Measurements from ENCODE around the gene DIPK1C.

- no peak for TF ChIP-seq EZH2 (IDR thresholded peaks at IDR 0.05; ENCODE audit: borderline replicate concordance, insufficient read depth, low read depth, low read length, poor library complexity, severe bottlenecking)
- TF ChIP-seq, protein P1, sequence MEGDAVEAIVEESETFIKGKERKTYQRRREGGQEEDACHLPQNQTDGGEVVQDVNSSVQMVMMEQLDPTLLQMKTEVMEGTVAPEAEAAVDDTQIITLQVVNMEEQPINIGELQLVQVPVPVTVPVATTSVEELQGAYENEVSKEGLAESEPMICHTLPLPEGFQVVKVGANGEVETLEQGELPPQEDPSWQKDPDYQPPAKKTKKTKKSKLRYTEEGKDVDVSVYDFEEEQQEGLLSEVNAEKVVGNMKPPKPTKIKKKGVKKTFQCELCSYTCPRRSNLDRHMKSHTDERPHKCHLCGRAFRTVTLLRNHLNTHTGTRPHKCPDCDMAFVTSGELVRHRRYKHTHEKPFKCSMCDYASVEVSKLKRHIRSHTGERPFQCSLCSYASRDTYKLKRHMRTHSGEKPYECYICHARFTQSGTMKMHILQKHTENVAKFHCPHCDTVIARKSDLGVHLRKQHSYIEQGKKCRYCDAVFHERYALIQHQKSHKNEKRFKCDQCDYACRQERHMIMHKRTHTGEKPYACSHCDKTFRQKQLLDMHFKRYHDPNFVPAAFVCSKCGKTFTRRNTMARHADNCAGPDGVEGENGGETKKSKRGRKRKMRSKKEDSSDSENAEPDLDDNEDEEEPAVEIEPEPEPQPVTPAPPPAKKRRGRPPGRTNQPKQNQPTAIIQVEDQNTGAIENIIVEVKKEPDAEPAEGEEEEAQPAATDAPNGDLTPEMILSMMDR (IDR thresholded peaks at IDR 0.05) = no peak
Observed at GRCh38 chr18:74494514-74494913, 37.4 kb upstream of the DIPK1C start.

Measured in B cell (primary cell).